ENCODE measurements around the gene HPCA. TPM values are rescaled to one million over a fixed set of nuclear protein-coding genes. Genes with fewer than 3 reads are reported as not detected.

HPCA gene
- total RNA-seq, 1 experiment from 2014 or later, result 1.2 TPM

DNA sequence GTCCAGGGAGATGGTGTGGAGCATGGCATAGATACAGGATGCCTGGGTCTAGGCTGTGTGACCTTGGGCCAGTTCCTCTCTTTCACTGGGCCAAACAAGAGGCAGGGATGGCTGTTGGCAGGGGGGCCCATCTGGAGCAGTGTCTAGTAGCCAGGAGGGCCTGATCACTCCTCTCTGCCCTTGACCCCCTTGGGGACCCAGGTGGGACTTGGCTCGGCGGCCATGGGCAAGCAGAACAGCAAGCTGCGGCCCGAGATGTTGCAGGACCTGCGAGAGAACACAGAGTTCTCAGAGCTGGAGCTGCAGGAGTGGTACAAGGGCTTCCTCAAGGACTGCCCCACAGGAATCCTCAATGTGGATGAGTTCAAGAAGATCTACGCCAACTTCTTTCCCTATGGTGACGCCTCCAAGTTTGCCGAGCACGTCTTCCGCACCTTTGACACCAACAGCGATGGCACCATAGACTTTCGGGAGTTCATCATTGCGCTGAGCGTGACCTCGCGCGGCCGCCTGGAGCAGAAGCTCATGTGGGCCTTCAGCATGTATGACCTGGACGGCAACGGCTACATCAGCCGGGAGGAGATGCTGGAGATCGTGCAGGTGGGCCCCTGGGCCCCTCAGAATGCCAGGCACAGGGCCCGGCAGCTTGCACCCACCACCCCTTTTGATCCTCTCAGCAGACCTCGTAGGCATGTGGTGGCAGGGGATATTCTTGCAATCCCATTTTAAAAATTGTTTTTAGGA lies 2.6 kb downstream of the HPCA start:
- H3T11ph ChIP-seq (ENCODE audit: low read length), result no peak overlapping the region
- H3K9ac ChIP-seq (ENCODE audit: extremely low read depth, insufficient read length, low read length), result no peak overlapping the region
- H3K4me1 ChIP-seq (ENCODE audit: insufficient read depth, low read length), result no peaks in the 10 kb centered on the region
- H3K4me2 ChIP-seq (ENCODE audit: insufficient read depth, insufficient read length, low read length), result no peak overlapping the region
- TF ChIP-seq, protein P1, sequence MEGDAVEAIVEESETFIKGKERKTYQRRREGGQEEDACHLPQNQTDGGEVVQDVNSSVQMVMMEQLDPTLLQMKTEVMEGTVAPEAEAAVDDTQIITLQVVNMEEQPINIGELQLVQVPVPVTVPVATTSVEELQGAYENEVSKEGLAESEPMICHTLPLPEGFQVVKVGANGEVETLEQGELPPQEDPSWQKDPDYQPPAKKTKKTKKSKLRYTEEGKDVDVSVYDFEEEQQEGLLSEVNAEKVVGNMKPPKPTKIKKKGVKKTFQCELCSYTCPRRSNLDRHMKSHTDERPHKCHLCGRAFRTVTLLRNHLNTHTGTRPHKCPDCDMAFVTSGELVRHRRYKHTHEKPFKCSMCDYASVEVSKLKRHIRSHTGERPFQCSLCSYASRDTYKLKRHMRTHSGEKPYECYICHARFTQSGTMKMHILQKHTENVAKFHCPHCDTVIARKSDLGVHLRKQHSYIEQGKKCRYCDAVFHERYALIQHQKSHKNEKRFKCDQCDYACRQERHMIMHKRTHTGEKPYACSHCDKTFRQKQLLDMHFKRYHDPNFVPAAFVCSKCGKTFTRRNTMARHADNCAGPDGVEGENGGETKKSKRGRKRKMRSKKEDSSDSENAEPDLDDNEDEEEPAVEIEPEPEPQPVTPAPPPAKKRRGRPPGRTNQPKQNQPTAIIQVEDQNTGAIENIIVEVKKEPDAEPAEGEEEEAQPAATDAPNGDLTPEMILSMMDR (conservative IDR thresholded peaks at IDR 0.05), result no peak
- H3K4ac ChIP-seq (ENCODE audit: low read depth, low read length), result no peak overlapping the region
- DNase-seq, result no peak
- H3K9me3 ChIP-seq (ENCODE audit: control insufficient read depth, low read depth, low read length), result no peaks in the 10 kb centered on the region
- no peak overlapping the region for H4K8ac ChIP-seq (replicated peaks; ENCODE audit: insufficient read length, low read depth, low read length)
- H4K91ac ChIP-seq (ENCODE audit: insufficient read length, low read depth, low read length), result no peak overlapping the region
- no peaks in the 10 kb centered on the region; the same call in 1 of the 2 replicates for H3K27me3 ChIP-seq (ENCODE audit: insufficient read depth, low read length)
- H3K27ac Mint-ChIP-seq, result no peak overlapping the region
- H4K5ac ChIP-seq (ENCODE audit: insufficient read length, low read depth, low read length), result no peak overlapping the region
- H4K20me1 ChIP-seq (ENCODE audit: control insufficient read depth, insufficient read depth, insufficient read length), result peaks cover 3% of the 10 kb centered on the region
- peaks cover 84% of the 10 kb centered on the region for H3K27me3 Mint-ChIP-seq (ENCODE audit: low read depth)
- H3K14ac ChIP-seq (ENCODE audit: insufficient read depth, low read length), result no peak overlapping the region
- WGBS (ENCODE audit: extremely low coverage, insufficient read length, low lambda C conversion rate), result no CpG with 5 or more reads among the region's 24 CpGs
- H3K23me2 ChIP-seq (ENCODE audit: insufficient read length, low read depth, low read length, poor library complexity, severe bottlenecking), result no peaks in the 10 kb centered on the region
- H3K9me3 Mint-ChIP-seq, result peaks cover 5 to 8% of the 10 kb centered on the region in 2 experiments; a peak in 4 of 5 replicates
- H3K23ac ChIP-seq (ENCODE audit: insufficient read length, low read depth, low read length), result no peak overlapping the region
- H3K18ac ChIP-seq (ENCODE audit: insufficient read length, low read depth, low read length), result no peak overlapping the region
- no peak overlapping the region for H3K4me3 Mint-ChIP-seq
- no peak overlapping the region for H2BK5ac ChIP-seq (ENCODE audit: insufficient read length, low read length)
- no peak overlapping the region for H2BK20ac ChIP-seq (ENCODE audit: low read depth, low read length, poor library complexity, severe bottlenecking)
- H3K56ac ChIP-seq (ENCODE audit: insufficient read length, low read depth, low read length), result no peak overlapping the region
- no peak overlapping the region for H2BK15ac ChIP-seq (ENCODE audit: low read depth, low read length)
- H3K36me3 Mint-ChIP-seq (ENCODE audit: insufficient read depth in 1 of 3, low read depth in 3 of 3), result peaks cover 0 to 5% (median 0%) of the 10 kb centered on the region in 3 experiments; a peak in 1 of 7 replicates
- H3K4me1 Mint-ChIP-seq, result peaks cover 2 to 25% of the 10 kb centered on the region in 2 experiments; a peak in 2 of 4 replicates
- no peaks in the 10 kb centered on the region for H3K79me2 ChIP-seq (ENCODE audit: insufficient read depth, low read length)
- no peak overlapping the region for H2AFZ ChIP-seq (ENCODE audit: low read length)
- no peak overlapping the region for H2BK120ac ChIP-seq (ENCODE audit: low read depth, low read length, poor library complexity, severe bottlenecking)
- no peak overlapping the region for H2AK5ac ChIP-seq (ENCODE audit: insufficient read length, low read length)
- H3K79me1 ChIP-seq (ENCODE audit: insufficient read depth, low read depth, low read length, poor library complexity, severe bottlenecking), result no peaks in the 10 kb centered on the region
- H3K27ac ChIP-seq (ENCODE audit: insufficient read length, low read depth, low read length), result no peak overlapping the region
- H2BK12ac ChIP-seq (ENCODE audit: insufficient read length, low read depth, low read length), result no peak overlapping the region
